Measurements from ENCODE around the gene VWF.

Gene VWF

GRCh38 chr12:5905757-5906156, 218.7 kb downstream of the VWF start:
- no peak for DNase-seq

GRCh38 chr12:5904969-5905368, 219.5 kb downstream of the VWF start:
- no peak for DNase-seq

- no peak for DNase-seq
These were observed 220.0 kb downstream of the VWF start for GRCh38 chr12:5904441-5904840.

GRCh38 chr12:5902736-5903135, 221.7 kb downstream of the VWF start:
- no peak for DNase-seq

GRCh38 chr12:5901416-5901815, 223.1 kb downstream of the VWF start:
- DNase-seq = no peak

GRCh38 chr12:5900533-5901205, 223.8 kb downstream of the VWF start:
- no peak for DNase-seq

GRCh38 chr12:5900076-5900475, 224.4 kb downstream of the VWF start:
- DNase-seq = no peak

GRCh38 chr12:5899675-5900074, 224.8 kb downstream of the VWF start:
- no peak for DNase-seq

GRCh38 chr12:5898874-5899273, 225.6 kb downstream of the VWF start:
- DNase-seq = no peak

Data from CD4-positive, alpha-beta T cell treated with Interleukin-1 beta for 1 hour (primary cell).